GM11168 (cell line): Measurements from ENCODE around the gene KIAA1755.

Experiments used
- in situ Hi-C: fragments of 300-500 bp; cut with MboI; formaldehyde crosslinking; loops from one replicate; pipeline ENCODE4 v1.12.0; 2022; ENCODE audit warnings: low sequenced_read_pairs; ENCODE audit not compliant: unreplicated experiment

The KIAA1755 gene

DNA sequence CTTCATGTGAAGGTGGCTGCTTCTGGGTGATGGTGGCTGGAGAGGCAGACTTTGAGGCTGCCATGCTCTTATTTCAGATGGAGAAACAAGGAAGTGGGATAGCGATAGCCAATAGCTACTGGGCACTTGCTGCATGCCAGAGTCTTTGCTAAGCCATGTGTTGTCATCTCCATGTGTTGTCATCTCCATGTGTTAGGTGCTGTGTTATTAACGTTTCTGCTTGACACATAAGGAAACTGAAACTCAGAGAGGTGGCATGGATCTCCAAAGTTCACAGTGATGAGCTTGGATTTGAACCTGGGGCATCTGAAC is 16.9 kb downstream of the KIAA1755 start:
- in situ Hi-C loops = no loop called here

DNA sequence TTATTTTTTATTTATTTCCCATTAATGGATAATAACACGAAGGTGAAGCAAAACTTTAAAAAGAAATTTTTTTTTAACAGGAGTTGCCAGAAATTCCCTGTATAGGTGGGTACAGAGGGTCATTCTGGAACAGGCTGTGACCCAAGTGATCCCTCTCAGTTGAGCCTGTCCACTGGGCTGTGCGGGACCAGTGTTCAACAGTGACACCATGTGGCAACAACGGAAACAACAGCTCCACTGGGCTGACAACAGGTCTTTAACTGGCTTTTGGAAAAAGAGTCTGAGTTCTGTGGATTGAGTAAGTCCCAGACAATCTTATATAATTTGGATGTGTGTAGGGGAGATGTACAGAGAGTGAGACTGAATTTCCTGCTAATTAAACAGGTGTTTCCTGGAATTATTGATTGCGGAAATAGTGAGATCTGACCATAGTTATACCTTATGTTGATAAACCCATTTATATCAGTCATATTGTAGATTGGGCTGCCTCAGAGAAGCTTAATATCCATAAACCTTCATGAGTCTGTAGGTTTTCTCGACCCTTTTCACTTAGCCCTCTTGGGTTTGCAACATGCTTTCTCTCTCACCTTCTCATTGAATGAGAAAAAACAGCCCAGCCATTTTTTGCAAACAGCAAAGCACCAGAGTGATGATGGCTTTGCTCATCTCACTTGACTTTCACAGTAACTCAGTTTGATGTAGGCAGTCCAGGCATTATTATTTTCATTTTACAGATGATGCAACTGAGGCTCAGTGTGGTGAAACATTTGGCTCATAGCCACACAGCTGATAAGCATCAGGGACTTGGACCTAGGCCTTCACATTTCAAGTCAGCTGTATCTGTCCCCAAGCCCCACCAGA is 17.5 kb downstream of the KIAA1755 start:
- in situ Hi-C loops = no loop called here

DNA sequence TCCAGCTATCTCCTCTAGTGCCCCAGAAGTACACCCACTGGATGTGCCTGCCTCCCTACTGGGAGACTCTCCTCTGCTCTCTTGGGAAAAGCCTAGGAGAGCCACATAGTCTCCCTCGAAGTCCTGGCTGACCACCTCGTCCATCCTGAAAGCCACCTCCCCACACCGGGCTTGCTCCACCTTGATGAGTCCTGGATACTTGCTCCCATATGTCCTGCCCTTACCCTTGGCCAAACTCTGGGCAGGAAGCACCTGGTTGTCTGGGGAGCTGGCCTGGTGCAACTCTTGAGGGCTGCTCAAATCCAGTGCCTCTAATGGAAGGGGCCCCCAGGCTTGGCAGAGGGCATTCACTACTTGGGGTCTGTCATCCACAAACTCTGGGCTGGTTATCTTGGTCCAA is 19.3 kb downstream of the KIAA1755 start:
- in situ Hi-C loops = no loop called here

DNA sequence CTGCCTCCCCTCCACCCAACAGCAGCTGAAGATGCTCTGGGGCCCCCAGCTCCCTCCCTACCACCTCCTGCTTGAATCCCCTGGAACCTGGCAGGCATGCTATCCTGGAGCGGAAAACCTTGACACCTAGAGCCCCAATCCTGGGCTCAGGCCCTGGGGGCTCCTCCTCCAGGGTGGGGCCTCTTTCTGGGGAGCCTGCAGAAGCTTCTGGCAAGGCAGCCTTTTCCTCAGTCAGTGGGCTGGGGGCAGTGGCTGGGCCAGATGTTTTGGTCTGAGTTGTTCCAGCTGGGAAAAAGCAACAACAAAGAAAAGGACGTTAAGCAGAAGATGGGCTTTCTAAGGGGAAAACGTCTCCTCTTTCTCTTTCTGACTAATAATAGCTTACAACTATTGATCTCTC is 21.1 kb downstream of the KIAA1755 start:
- in situ Hi-C loops = no loop called here

DNA sequence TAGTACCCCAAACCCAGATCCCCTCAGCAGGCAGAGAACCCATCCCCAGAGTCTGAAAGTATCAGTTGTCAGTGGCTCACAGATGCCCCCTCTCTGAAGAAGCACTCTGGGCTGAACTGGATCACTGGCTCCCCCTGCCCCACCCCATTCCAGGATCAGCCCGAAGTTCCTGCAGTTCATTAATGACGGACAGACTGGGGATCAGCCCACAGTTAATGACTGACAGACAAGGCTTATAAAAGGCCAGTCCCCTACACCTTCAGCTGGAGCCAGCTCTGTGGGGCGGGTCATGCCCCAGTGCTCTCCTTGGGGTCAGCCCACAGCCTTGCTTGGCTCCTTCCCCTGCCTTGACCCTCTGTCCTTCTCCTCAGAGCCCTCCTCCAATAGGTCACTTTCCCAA is 21.7 kb downstream of the KIAA1755 start:
- in situ Hi-C loops = no loop called here

DNA sequence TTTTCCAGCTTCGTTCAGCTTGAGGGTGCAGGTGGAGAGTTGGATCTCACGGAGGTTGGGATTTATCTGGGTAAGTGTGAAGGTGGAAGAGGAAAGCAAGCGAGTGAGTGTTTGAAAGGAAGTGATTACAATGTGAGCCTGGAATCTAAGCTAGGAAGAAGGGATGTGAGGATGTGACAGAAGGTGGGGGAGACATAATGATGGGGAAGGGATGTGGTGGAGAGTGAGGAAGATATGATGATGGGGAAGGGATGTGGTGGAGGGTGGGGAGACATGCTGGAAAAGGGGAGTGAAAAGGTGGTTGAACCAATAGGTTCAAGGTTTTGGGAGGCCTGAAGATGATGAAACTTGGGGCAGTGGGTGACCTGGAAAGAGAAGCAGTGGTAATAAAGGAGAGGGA is 23.2 kb downstream of the KIAA1755 start:
- in situ Hi-C loops = no loop called here

DNA sequence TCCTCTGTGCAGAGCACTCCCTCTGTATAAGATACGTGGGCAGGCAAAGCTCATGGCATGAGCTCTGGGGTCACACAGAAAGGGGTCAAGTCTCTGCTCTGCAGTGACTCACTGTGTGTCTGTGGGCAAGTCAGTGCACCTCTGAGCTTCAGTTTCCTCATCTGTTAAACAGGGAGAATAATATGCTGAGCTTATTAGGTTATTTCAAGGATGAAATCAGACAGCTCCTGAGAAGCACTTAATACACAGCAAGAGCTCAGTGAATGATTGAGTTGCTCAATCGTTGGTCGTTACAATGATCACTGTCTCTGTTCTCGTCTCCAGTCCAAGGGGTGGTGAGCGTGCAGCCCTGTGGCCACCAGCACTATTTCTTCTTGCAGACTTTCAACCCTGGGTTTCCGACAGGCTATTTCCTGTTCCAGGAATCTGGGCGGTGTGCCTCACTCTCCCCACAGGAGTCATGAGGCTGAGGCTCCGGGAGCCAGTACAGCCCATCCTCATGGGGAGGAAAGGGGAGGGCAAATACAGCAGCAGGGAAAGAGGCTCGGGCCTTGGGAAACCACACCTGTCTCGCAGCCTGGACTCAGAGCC is 28.9 kb downstream of the KIAA1755 start:
- in situ Hi-C loops = no loop called here

DNA sequence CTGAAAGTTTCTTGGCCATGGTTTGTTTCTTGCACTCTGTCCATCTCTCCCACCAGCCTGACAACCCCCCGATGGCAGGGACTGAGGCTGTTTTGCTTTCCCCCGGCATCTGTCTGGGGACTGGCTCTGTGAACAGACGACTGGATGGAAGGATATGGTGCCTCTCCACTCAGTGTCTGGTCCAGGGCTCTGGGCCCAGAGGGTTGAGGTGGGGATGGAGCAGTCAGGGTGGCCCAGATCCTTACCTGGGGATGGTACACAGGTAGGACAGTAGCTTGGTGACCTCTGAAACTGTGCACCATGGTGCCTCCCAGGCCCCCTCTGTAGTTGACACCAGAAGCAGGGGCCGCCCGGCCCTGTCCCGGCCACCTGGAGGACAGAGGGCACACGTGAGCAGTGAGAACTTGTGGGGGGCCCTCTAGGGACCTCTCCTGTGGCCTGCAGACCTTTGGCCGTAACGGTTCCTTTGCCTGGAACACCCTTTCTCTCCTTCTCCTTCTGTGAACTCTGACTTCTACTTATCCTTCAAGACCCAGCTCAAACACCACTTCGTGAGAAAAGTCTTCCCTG is 29.5 kb downstream of the KIAA1755 start:
- in situ Hi-C loops = no loop called here

DNA sequence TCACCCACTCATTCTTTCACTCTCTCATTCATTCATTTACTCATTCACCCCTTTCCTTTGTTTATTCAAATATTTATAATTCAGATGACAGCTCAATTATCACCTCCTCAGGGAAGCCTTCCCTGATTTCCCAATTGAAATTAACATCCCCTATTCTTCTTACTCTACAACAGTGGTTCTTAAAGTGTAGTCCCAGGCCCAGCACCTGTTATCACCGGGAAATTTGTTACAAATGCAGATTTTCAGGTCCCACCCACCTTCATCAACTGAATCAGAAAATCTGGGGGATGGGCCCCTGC is 30.3 kb downstream of the KIAA1755 start:
- in situ Hi-C loops = no loop called here

DNA sequence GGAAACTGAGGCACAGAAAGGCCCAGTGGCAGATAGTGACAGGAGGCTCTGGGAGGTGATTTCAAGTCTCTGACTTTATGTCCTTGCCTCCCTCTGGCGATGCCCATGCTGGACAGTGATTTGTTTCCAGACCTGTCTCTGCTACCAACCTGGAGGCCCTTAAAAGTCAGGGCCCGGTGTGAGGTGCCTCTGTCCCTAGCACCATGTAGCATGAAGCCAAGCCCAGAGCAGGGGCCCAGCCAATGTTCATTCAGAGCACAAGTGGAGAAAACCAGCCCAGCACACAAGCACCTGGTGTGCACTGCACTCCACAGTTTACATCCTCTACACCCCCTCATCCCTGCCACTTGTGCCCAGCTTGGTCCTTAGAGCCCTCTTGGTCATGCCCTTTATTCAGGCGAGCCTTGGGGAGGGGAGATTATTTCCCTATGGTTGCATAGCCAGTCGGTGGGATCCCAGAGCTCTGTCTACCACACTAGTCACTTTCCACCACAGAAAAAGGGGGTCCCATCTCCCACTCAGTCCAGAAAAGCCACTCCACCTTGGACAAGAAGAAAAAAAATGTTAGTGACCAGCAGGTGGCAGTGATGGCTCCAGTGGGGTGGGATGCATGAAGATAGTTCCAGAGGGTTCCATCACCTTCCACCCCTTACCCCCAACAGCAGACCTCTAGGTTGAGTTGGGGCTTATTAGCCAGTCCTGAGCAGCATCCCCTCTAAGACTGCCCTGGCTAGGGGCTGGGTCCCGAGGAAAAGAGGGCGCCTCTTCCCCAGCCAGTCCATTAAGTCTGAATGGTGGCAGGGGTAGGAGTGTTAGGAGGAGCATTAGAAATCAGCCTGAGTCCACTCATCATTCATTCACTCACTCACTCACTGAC is 30.9 kb downstream of the KIAA1755 start:
- in situ Hi-C loops = no loop called here

DNA sequence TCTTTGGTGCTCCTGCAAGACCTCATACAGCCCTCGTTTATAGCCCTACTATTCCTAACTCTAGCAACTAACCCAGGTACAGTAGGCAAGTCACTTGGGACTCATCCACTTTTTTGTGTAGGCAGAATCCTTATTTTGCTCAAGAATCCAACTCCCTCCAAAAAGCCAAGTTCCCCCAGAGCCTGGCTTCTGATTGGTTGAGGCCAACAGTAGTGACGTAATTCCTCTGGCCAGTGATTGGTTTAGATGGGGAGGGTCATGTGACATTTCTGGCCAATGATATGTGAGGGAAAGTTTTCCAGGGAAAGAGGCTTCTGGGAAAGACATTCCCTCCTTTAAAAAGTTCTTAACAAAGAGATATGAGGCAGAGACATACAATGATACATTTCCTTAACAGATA is 32.1 kb downstream of the KIAA1755 start:
- in situ Hi-C loops = no loop called here

DNA sequence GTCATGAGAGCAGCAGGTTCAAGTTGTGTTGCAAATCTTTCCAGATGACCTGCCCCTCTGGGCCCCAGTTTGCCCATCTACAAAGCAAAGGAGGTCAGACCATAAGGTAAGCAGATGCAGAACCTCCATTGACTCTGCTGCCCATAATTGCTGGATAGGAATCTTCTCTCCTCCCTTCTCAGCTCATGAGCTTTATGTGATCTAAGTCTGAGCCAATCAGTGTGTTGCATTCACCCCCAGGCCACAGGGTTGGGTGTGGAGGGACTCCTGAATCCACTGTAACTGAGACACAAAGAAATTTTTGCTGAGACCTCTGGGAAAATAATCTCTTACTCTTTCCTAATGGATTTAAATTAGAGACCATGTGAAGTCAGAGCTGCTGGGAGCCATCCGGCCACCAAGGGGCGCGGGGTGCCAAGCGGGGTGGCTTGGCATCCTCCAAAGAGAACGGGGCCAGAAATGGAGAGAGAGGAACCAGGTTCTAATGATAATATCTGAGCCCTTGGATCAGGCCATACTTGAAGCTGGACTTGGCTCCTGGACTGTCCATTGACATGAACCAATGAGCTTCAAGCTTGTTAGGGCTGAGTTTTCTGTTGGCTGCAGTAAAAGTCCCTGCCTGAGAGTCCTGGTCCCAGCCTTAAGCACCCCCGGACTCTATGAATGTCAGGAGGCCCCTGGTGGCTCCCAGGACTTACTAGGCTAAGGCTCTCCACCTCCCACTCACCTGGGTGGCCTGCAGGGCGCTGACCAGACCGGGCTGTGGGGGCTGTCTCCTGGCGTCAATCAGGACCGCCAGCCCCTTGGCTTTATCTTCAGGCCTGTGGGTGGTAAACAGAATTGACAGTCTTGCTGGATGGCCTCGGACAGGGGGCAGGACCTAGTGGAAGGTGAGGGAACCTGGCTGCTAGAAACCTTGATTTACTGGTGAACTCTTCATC is 32.8 kb downstream of the KIAA1755 start:
- in situ Hi-C loops = no loop called here

DNA sequence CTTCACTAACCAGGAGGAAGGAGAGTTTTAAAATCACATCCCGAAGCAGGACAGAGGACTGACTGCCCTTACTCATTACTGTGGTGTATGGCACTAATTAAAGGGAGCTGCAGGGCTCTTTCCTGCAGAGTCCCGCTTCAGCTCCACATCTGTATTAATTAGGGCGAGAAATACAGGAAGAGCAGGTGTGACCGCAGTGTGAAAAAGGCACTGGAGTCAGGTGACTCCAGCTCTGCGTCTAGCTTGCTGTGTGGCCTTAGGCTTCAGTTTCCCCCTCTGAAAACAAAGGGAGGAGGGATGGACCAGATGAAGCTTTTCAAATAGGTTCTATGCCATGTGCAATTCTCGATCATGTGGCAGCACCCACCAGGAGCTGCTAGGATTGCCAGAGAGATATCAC is 34.0 kb downstream of the KIAA1755 start:
- in situ Hi-C loops = no loop called here

DNA sequence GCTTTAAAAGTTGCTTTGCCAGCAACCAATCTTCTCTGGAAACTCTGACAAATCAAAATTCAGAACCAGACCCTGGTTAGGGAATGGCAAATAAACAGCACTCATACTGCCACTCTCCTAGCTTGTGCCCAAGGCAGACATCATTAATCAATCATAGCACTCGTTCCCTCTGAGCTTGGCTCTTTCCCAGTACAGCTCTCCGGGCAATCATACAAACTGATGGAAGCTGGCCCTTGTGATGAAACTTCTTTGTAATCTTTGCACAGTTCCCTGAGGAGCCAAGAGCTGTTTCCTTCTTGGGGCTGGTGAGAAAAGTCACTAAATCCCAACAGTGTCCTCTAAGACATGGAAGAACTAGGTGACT is 34.7 kb downstream of the KIAA1755 start:
- in situ Hi-C loops = no loop called here

DNA sequence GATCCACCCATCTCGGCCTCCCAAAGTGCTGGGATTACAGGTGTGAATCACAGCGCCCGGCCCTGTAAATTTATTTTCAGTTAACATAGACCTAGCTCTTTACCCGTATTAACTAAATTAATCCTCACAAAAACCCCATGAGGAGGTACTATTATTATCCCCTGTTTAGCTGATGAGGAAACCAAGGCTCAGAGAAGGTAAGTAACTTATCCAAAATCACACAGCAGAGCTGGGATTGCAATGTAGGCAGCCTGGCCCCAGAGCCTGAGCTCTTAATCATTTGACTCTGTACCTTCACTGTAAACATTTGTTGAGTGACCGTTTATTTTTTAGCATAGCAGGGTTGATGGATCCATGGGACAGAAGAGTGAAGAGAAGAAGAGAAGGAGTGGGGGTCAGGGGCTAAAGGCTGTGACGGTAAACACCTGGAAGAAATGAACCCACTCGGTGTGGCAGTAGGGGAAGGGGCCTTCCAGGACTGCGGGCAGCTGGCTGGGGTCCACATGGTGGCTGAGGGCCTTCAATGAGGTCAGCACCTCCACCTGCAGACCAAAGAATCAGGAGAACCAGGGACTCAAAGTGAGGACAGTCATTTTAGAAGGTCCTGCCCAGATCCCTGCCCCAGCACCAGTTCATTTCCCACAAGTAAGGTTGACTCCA is 35.2 kb downstream of the KIAA1755 start:
- in situ Hi-C loops = no loop called here

DNA sequence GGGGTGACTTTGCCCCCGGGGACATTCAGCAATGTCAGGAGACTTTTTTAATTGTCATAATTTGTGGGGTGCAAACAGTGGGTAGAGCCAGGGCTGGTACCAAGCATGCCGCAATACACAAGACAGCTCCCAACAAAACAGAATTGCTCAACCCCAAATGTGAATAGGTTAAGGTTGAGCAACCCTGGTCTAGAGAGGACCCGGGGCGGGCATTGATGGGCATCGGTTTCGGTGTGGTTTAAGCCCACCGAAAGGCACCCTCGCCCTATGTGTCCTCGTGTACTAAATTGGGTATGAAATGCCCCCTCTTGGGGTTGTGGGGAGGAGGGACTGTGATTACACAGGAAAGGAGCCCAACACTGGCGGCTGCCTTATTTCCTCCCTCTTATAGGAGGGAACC is 36.0 kb downstream of the KIAA1755 start:
- in situ Hi-C loops = no loop called here

DNA sequence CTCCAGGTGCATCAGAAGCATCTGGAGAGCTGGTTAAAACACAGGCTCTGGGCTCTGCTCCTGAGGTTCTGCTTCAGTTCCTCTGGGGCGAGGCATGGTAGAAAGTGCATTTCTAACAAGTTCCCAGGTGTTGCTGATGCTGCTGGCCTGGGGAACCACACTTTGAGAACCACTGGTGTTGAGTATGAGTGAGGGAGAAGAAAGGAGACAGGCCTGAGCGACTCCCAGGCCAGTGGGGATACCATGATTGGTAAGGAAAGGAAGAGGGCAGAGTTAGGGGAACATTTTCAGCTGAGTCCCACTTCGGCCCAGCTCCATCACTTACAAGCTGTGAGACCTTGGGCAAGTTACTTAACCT is 36.8 kb downstream of the KIAA1755 start:
- in situ Hi-C loops = no loop called here

DNA sequence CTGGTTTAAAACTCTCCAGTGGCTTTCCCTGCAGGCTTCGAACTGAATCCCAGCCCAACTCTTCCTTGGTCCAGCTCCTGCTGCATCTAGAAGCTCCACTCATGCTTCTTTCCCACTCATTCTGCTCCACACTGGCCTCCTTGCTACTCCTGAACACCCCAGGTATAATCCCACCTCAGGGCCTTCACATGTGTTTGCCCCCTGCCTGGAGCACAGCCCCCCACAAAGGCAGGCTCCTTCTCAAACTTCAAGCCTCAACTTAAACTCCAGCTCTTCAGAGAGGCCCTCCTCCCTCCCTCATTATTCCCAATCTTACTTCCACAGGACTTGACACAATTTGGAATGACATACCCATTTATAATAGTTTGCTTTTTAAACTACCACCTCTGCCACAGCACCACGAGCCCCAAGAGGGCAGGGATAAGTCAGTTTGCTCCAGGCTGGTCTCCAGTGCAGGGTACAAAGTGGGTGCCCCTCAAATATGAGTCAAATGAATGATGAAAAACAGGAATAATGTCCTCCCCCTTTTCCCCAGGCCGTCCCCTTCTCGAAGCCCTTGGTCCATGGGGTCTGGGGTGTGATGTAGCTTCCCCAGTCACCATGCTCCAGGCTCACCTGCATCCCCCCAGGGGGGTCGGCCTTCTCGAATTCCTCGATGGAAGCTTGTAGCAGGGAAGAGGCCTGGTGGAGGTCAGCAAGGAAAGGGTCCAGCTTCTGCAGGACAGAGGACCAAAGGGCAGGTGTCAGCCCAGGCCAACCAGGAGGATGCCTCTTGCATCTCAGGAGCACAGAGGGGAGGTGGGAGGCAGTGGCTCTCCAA is 37.4 kb downstream of the KIAA1755 start:
- in situ Hi-C loops = no loop called here
